Osteocyte (in vitro differentiated cells): ENCODE data around the gene UBL7. TPM values are rescaled to one million over a fixed set of nuclear protein-coding genes. Genes with fewer than 3 reads are reported as not detected.

Experiments
- DNase-seq: peaks from one replicate; pipeline ENCODE4 v3.0.0; 2021; ENCODE audit warnings: mixed read lengths; ENCODE audit not compliant: unreplicated experiment; ENCODE audit errors: extremely low spot score
- H3K27ac Mint-ChIP-seq: one replicate; pipeline ENCODE4 v1.8.0; 2021; ENCODE audit warnings: mild to moderate bottlenecking, mixed read lengths; ENCODE audit not compliant: unreplicated experiment
- H3K27me3 Mint-ChIP-seq: one replicate; pipeline ENCODE4 v1.8.0; 2021; ENCODE audit warnings: mixed read lengths; ENCODE audit not compliant: unreplicated experiment
- H3K36me3 Mint-ChIP-seq: one replicate; pipeline ENCODE4 v1.8.0; 2021; ENCODE audit warnings: mixed read lengths; ENCODE audit not compliant: unreplicated experiment
- H3K4me1 Mint-ChIP-seq: one replicate; pipeline ENCODE4 v1.8.0; 2021; ENCODE audit warnings: mixed read lengths; ENCODE audit not compliant: unreplicated experiment
- H3K4me3 Mint-ChIP-seq: one replicate; pipeline ENCODE4 v1.8.0; 2021; ENCODE audit warnings: mild to moderate bottlenecking, moderate library complexity, mixed read lengths; ENCODE audit not compliant: unreplicated experiment
- H3K9me3 Mint-ChIP-seq: one replicate; pipeline ENCODE4 v1.8.0; 2021; ENCODE audit warnings: mixed read lengths; ENCODE audit not compliant: unreplicated experiment
- CTCF ChIP-seq: fragments of 200-600 bp; sonication (generic); IDR thresholded peaks from 2 replicates; pipeline ENCODE4 v1.5.0; 2021; ENCODE audit warnings: antibody characterized with exemption, mild to moderate bottlenecking, moderate library complexity
- total RNA-seq: library from RNA; stranded (reverse); gene quantifications from 2 replicates; pipeline ENCODE4 v1.2.1, GENCODE V29; 2021

The UBL7 gene
- total RNA-seq, 1 donor from 2014 or later, result 59.5 TPM

- no peaks in the 10 kb centered on the region for H3K9me3 Mint-ChIP-seq
- no peaks in the 10 kb centered on the region for H3K27me3 Mint-ChIP-seq
- peaks cover 6% of the 10 kb centered on the region for H3K4me1 Mint-ChIP-seq
- TF ChIP-seq CTCF, result no peak
- no peak for DNase-seq
- H3K27ac Mint-ChIP-seq, result no peak overlapping the region
- H3K36me3 Mint-ChIP-seq, result no peaks in the 10 kb centered on the region
- no peak overlapping the region for H3K4me3 Mint-ChIP-seq
These were observed 22.8 kb downstream of the UBL7 start for GRCh38 chr15:74438206-74438605.

GRCh38 chr15:74434263-74435136 lies 26.5 kb downstream of the UBL7 start:
- H3K27me3 Mint-ChIP-seq, result peaks cover 14% of the 10 kb centered on the region
- no peaks in the 10 kb centered on the region for H3K36me3 Mint-ChIP-seq
- no peaks in the 10 kb centered on the region for H3K9me3 Mint-ChIP-seq
- no peak for TF ChIP-seq CTCF
- no peak for DNase-seq
- H3K4me3 Mint-ChIP-seq, result peak overlapping the region; percentile 57
- H3K27ac Mint-ChIP-seq, result no peak overlapping the region
- peaks cover 10% of the 10 kb centered on the region for H3K4me1 Mint-ChIP-seq

- Mint-ChIP-seq H3K36me3 (no peaks in the 10 kb centered on the region), H3K9me3 (no peaks in the 10 kb centered on the region), H3K27me3 (peaks cover 14% of the 10 kb centered on the region), H3K4me1 (peaks cover 10% of the 10 kb centered on the region), H3K4me3 (peak within 1 kb of the TSS; percentile 57), H3K27ac (no peak within 1 kb of the TSS)
- DNase-seq, result no peak
- TF ChIP-seq CTCF, result no peak
These were observed 27.2 kb downstream of the UBL7 start, which contains the start of gene SEMA7A for GRCh38 chr15:74433592-74434262. Gene SEMA7A (minus strand): TSS chr15:74433958. CDS start chr15:74433918, 40 bp downstream.

- no peaks in the 10 kb centered on the region for H3K36me3 Mint-ChIP-seq
- H3K27me3 Mint-ChIP-seq, result peaks cover 14% of the 10 kb centered on the region
- H3K4me3 Mint-ChIP-seq, result peak overlapping the region; percentile 45
- no peaks in the 10 kb centered on the region for H3K9me3 Mint-ChIP-seq
- no peak overlapping the region for H3K27ac Mint-ChIP-seq
- no peak for TF ChIP-seq CTCF
- no peak for DNase-seq
- peaks cover 10% of the 10 kb centered on the region for H3K4me1 Mint-ChIP-seq
These were observed 27.9 kb downstream of the UBL7 start for GRCh38 chr15:74432968-74433591.
